AG04450 (cell line): ENCODE measurements around the gene USH2A. TPM values are rescaled to one million over a fixed set of nuclear protein-coding genes. Genes with fewer than 3 reads are reported as not detected.

Experiments
- CTCF ChIA-PET: fragments of 300-600, 350-600 bp; formaldehyde crosslinking; extraction: SDS; loops from one replicate; lab custom pipeline; 2022; ENCODE audit warnings: antibody characterized with exemption, inconsistent platforms; lab: Charles Lee
- POLR2A ChIA-PET: fragments of 350-600 bp; formaldehyde crosslinking; extraction: SDS; loops from one replicate; lab custom pipeline; 2021; ENCODE audit warnings: antibody characterized with exemption, inconsistent platforms; lab: Yijun Ruan, JAX
- DNase-seq: peaks from one replicate; pipeline ENCODE4 v3.0.0-alpha.2; 2011; ENCODE audit warnings: low read depth, low spot score
- H3K27ac ChIP-seq: one replicate; pipeline ENCODE4 v1.5.1; 2012; ENCODE audit warnings: low read depth, low read length, control low read depth
- H3K27me3 ChIP-seq: one replicate; pipeline ENCODE4 v1.6.0; 2012; ENCODE audit warnings: low read length; ENCODE audit not compliant: control insufficient read depth, insufficient read depth
- H3K4me3 ChIP-seq: 2 replicates; pipeline ENCODE4 v1.5.1; 2011; ENCODE audit warnings: mild to moderate bottlenecking, low read depth, low read length, control low read depth
- H3K9me3 ChIP-seq: 2 replicates; pipeline ENCODE4 v1.5.1; 2012; ENCODE audit warnings: low read length; ENCODE audit not compliant: control insufficient read depth, insufficient read depth
- polyA plus RNA-seq: library from polyadenylated mRNA; depleted of rRNA; stranded (reverse); fragments of >200 nt; gene quantifications from 2 replicates; pipeline ENCODE4 v1.2.3, GENCODE V29; 2011
- TF ChIP-seq, protein P1 (sequence below): IDR thresholded peaks from 2 replicates; pipeline ENCODE4 v1.5.1; 2011; ENCODE audit warnings: low read depth, low read length, control low read depth, inconsistent platforms

Gene USH2A
- polyA plus RNA-seq, 1 experiment, result 0.01 TPM

DNA sequence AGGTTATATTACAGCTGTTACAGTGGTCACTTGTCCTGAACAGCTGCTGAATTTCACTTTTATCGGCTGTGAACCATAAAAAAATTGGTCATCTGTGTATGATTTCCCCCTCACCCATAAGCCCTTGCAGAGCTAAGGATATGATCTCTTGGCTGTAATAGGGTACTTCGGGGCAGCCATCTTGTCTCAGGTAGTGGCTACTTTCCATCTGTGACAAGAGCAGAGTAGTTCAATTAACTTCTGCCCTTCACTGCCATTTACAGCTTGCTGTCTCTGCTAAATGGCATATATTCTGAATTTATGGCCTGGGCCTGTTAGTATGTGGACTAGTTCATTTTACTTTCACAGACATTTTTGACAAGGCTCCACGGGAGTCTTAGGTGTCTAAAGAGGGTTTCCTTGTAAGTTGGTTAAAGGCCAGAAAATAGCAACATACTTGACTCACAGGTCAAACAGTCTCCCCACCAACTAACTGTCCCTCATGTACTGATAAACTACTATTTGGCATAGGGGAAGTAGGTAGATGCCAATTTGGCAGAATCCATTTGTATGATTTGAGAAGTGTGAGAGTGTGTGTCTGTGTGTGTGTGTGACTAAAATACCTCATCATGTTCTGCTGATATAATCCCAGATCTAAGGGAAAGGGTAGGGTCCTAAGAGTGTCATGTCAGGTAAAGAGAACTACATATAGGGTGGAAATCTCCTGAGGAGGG is 704.5 kb downstream of the USH2A start:
- ChIA-PET CTCF (interaction anchor here (2.4 kb wide), 1 partner anchor 9 kb away, joined by 20 read pairs; no protein-coding TSS in a partner anchor), POLR2A (no interaction called here)
- no peaks in the 10 kb centered on the region for H3K27me3 ChIP-seq
- no peaks in the 10 kb centered on the region for H3K9me3 ChIP-seq
- no peak for DNase-seq
- no peak overlapping the region for H3K27ac ChIP-seq
- H3K4me3 ChIP-seq, result no peak overlapping the region
- TF ChIP-seq, protein P1, sequence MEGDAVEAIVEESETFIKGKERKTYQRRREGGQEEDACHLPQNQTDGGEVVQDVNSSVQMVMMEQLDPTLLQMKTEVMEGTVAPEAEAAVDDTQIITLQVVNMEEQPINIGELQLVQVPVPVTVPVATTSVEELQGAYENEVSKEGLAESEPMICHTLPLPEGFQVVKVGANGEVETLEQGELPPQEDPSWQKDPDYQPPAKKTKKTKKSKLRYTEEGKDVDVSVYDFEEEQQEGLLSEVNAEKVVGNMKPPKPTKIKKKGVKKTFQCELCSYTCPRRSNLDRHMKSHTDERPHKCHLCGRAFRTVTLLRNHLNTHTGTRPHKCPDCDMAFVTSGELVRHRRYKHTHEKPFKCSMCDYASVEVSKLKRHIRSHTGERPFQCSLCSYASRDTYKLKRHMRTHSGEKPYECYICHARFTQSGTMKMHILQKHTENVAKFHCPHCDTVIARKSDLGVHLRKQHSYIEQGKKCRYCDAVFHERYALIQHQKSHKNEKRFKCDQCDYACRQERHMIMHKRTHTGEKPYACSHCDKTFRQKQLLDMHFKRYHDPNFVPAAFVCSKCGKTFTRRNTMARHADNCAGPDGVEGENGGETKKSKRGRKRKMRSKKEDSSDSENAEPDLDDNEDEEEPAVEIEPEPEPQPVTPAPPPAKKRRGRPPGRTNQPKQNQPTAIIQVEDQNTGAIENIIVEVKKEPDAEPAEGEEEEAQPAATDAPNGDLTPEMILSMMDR, result no peak

GRCh38 chr1:215717677-215718426 is 705.4 kb downstream of the USH2A start:
- no peak for DNase-seq
- Histone ChIP-seq H3K4me3 (no peak overlapping the region), H3K9me3 (no peaks in the 10 kb centered on the region), H3K27me3 (no peaks in the 10 kb centered on the region), H3K27ac (no peak overlapping the region)
- TF ChIP-seq, protein P1, result no peak
- ChIA-PET POLR2A (no interaction called here), CTCF (interaction anchor here (2.4 kb wide), 1 partner anchor 8 kb away, joined by 20 read pairs; no protein-coding TSS in a partner anchor)

- Histone ChIP-seq H3K27me3 (no peaks in the 10 kb centered on the region), H3K4me3 (no peak overlapping the region), H3K27ac (no peak overlapping the region), H3K9me3 (no peaks in the 10 kb centered on the region)
- CTCF ChIA-PET, result interaction anchor here (0.6 to 1.8 kb wide), 22 partner anchors 8 to 1285 kb away, joined by 3 to 20 read pairs (median 4); no protein-coding TSS in a partner anchor
- DNase-seq, result no peak
- POLR2A ChIA-PET, result no interaction called here
- TF ChIP-seq, protein P1, result no peak
Measured at GRCh38 chr1:215710899-215711225, 712.4 kb downstream of the USH2A start.

DNA sequence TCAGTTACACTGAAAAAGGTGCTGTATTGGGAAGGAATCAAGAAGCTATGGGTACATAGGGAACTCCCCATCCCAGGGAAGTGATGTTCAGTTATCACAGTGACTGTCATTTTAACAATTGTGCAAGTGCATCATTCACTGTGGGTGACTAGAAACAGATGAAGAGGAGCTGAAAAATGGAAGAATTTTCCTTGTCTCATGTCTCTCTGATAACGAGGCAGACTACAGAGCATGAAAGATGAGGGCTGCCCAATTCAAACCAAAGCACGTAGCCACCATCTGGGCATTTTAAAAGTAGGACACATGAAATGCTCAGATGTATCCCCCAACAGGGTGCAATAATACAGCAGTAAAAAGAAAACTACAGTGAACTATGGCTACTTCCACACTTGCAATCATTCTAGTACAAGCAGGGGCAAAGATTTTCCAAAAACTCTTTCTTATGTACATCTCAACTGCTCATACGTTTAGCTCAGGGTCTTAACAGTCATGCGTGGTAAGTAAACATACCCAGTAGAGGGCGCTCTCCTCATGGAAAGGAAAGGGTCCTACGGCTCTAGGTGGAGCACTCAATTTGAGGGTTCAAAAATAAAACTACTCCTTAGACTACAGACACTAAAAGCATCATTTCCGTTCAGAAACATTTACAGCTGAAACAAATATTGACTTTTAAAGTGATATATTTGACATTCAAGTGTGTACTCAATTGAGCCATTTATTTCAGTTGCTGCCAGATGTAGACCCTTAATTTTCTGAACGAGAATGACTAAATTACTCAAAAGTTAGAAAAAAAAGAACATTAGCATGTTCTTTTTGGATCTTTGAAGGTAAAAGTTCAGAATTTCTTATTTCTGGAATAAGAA is 713.0 kb downstream of the USH2A start:
- no peak overlapping the region for H3K27ac ChIP-seq
- TF ChIP-seq, protein P1, result peak; percentile 71
- no peak overlapping the region for H3K4me3 ChIP-seq
- CTCF ChIA-PET, result interaction anchor here (0.5 to 1.8 kb wide), 29 partner anchors 8 to 1285 kb away, joined by 3 to 20 read pairs (median 4); no protein-coding TSS in a partner anchor
- no peak for DNase-seq
- H3K9me3 ChIP-seq, result no peaks in the 10 kb centered on the region
- POLR2A ChIA-PET, result no interaction called here
- H3K27me3 ChIP-seq, result no peaks in the 10 kb centered on the region
